Epithelial cell of esophagus (primary cell): ENCODE results near the gene NES.
A peak's percentile ranks its signal among the peaks of the same experiment; 100 is the strongest.

Source experiments
- DNase-seq: peaks from one replicate; pipeline ENCODE4 v3.0.0; 2010; ENCODE audit warnings: low read depth
- H3K4me3 ChIP-seq: 2 replicates; pipeline ENCODE4 v1.5.1; 2011; ENCODE audit warnings: mild to moderate bottlenecking, low read length, control low read depth
- CTCF ChIP-seq: IDR thresholded peaks from 2 replicates; pipeline ENCODE4 v1.5.1; 2011; ENCODE audit warnings: low read depth, mild to moderate bottlenecking, low read length, control low read depth, inconsistent platforms; ENCODE audit not compliant: insufficient read depth; ENCODE audit errors: missing control alignments

Gene NES

DNA sequence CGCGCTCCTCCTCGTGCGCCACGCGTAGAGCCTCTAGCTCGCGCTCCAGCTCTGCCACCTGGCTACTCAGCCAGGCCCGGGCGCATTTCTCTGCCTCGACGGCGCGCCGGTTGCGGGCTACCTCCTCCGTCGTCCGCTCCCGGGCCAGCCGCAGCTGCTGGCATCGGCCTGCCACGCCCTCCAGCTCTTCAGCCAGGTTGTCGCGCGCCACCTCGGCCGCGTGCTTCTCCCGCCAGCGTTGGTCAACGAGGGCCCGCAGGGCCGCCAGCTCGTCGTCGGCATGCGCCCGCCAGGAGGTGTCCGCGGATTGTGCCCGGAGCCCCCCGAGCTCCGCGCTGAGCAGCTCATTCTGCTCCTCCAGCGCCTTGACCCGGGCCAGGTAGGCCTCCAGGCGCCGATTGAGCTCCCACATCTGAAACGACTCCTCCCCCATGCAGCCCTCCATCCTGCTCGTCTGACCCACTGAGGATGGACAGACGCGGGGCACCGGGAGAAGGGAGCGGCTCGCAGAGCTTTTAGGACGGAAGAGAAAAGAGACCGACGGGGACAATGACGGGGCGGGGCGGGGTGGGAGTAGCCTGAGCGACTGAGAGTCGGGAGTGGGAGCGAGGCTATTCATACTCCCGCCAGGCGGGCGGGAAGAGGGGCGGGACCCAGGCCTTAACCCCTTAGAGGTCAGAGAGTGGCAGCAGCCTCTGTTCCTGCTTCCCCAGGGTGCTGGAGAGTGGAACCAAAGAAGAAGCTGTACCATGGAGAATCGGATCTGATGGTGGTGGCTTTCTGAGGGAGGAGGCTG lies at the start of gene NES:
Gene NES, minus strand, starts transcription at position 588 of the 796 bp plus-strand sequence. Its CDS starts 143 bp downstream, at position 445.
- TF ChIP-seq CTCF = no peak
- H3K4me3 ChIP-seq = no peak within 1 kb of the TSS
- DNase-seq = no peak

- H3K4me3 ChIP-seq = peak overlapping the region; percentile 99
- peak; percentile 72 for TF ChIP-seq CTCF
- DNase-seq = peak; percentile 79
Measured at GRCh38 chr1:156726549-156727226, 49.5 kb upstream of the NES start.

DNA sequence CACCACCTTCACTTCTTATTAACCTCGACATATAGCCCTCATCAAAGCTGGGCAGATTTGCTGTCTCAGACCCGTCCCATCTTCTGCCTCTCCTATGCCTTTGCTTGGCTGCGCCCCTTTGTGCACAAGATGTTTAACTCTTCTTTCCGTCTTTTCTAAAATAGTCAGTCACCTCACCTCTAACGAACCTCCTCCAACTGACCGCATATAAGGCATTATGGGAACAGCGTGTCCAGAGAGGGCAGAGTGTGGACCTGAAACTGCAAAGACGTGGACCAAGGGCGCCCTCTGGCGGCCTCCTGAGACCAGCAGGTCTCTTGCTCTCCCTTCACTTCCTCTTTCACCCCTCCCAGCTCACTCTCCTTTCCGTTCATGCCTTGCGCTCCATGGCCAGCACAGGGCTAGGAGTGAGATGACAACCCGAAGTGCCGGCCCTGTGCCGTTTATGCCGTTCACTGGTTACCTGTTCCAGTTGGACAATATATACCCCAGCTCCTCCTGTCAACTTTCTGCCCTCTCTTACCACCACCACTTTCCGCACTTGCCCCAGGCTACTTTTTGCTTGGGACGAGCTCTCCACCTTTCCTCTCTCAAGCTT lies 48.6 kb upstream of the NES start:
- peak; percentile 94 for TF ChIP-seq CTCF
- DNase-seq = peak; percentile 87
- H3K4me3 ChIP-seq = peak overlapping the region; percentile 99

GRCh38 chr1:156721535-156721934 lies 44.3 kb upstream of the NES start:
- DNase-seq = no peak
- H3K4me3 ChIP-seq = no peak overlapping the region
- no peak for TF ChIP-seq CTCF

GRCh38 chr1:156721131-156721530 lies 43.9 kb upstream of the NES start:
- no peak for DNase-seq

GRCh38 chr1:156717351-156717750 lies 40.1 kb upstream of the NES start:
- no peak for TF ChIP-seq CTCF

More at GRCh38 chr1:156721131-156721530, 43.9 kb upstream of the NES start:
- TF ChIP-seq CTCF = no peak
- no peak overlapping the region for H3K4me3 ChIP-seq

More at GRCh38 chr1:156717351-156717750, 40.1 kb upstream of the NES start:
- H3K4me3 ChIP-seq = no peak overlapping the region
- DNase-seq = no peak
